C4-2B (cell line): ENCODE data around the gene YTHDF2.
"Not testable (repeated sequence)": the region's sequence is repeated elsewhere in the genome, so short reads cannot be mapped to it uniquely, and the experiment has no call there.

Source experiments
- ZFX ChIP-seq: fragments of 450-650 bp; IDR thresholded peaks from 2 replicates; pipeline ENCODE4 v1.6.1; 2017
- TF ChIP-seq, protein P1 (sequence below): fragments of 450-650 bp; conservative IDR thresholded peaks from 2 replicates; pipeline ENCODE4 v1.5.1; 2017; ENCODE audit warnings: mild to moderate bottlenecking

- TF ChIP-seq, protein P1, sequence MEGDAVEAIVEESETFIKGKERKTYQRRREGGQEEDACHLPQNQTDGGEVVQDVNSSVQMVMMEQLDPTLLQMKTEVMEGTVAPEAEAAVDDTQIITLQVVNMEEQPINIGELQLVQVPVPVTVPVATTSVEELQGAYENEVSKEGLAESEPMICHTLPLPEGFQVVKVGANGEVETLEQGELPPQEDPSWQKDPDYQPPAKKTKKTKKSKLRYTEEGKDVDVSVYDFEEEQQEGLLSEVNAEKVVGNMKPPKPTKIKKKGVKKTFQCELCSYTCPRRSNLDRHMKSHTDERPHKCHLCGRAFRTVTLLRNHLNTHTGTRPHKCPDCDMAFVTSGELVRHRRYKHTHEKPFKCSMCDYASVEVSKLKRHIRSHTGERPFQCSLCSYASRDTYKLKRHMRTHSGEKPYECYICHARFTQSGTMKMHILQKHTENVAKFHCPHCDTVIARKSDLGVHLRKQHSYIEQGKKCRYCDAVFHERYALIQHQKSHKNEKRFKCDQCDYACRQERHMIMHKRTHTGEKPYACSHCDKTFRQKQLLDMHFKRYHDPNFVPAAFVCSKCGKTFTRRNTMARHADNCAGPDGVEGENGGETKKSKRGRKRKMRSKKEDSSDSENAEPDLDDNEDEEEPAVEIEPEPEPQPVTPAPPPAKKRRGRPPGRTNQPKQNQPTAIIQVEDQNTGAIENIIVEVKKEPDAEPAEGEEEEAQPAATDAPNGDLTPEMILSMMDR, result not testable (repeated sequence)
- TF ChIP-seq ZFX, result not testable (repeated sequence)
These were observed 45.1 kb upstream of the YTHDF2 start for GRCh38 chr1:28691627-28692026.
